Activated CD8-positive, alpha-beta memory T cell treated with anti-CD3 and anti-CD28 coated beads, Interleukin-2, amount 50 U/mL, for 4 hours (primary cell): ENCODE results near the gene SEC22C.

ENCODE experiments used
- DNase-seq: peaks from one replicate; pipeline ENCODE4 v3.0.0-alpha.2; 2020

SEC22C gene

DNA sequence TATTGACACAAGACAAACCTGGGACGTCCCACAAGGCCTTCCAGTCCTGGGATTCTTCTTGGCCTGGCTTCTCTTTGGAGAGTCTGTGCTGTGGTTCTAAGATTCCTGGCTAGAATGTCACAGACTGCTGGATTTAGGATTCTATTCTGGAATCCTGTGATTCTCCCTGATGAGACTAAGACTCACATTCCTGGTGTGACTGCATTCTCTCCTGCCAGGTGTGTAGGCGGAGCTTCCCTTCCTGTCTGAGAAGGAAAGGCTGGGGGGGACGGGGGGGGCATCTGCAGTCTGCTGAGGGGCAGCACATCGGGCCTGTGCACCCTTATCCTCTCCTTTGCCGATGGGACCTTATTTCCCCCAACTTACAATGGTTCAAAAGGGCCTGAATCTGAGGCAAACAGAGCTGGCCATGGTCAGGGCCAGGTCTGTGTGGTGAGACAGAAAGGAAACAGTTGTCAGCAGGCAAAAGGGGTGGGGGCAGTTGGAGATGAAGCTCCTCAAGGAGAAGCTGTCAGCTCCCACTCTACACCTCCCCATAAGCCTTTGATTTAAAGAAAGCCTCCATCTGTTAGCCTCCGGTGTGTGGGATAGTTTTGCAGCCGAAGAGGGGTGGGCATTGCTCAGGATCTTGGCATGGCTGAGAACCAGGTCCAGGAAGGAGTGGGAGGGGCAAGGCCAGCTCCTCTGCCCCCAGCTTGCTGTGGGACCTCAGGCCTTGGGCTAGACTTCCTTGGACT lies 48.4 kb downstream of the SEC22C start:
- DNase-seq = no peak

DNA sequence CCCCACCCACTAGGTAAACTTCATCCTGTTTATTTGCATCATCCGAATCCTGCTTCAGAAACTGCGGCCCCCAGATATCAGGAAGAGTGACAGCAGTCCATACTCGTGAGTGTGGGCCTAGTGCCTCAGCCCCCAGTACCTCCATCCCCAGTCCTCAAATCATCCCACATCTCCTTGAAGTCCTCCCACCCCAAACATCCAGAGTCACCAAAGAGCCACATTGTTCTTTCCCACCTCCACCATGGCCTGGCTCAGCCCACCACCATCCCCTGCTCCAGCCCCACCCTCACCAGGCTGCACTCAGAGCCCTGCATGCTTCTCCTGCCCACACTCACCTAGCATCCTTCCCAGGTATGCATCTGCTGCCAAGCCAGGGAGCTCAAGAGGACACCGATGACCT lies 49.5 kb downstream of the SEC22C start:
- DNase-seq = no peak

DNA sequence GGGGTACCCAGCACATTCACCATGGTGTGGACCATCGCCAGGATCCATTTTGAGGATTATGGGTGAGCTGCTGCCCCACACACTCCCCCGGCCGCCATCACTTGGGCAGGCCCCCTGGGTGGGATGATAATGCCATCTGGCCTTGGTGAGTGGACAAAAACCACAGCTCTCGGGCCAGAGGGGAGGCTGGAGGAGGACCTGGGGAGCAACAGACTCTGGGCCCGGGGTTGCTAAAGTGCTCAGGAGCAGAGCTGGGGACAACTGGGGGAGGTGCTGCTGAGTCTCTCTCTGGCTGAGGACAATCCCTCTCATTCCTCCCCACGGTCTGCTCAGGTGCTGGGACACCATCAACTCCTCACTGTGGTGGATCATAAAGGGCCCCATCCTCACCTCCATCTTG lies 50.3 kb downstream of the SEC22C start:
- DNase-seq = no peak

DNA sequence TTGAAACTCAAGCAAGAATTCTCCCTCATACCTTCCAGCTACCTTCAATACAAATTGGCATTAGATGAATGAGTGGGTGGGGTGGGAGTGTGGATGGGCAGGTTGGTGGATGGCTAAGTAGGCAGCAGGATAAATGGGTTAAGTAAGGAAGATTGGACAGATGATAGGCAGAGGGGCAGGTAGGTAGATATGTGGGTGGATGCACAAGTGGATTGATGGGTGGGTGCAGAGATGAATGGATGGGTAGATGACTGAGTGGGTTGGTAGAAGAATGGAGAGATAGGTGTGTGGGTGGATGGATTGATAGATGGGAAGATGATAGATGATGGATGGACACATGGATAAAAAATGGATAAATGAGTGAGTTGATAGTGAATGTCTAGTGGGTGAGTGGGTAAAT lies 51.7 kb downstream of the SEC22C start:
- no peak for DNase-seq

DNA sequence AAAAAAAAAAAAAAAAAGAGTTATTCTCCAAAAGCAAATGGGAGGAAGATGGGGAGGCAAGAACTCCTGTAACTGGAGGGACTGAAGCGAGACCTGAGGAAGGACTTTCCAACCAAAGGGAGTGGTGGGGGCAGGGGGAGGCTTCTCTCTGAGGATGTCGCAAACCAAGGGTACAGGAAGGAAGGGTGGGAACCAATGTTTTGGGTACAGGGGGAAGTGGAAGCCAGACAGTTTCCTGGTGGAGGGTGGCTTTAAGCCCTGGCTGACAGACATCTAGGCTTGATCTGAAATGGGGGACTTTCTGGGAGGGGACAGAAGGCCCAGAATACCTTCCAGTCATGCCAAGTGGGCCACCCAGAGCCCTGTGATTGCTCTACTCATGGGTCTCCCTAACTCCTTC lies 52.3 kb downstream of the SEC22C start:
- DNase-seq = no peak

DNA sequence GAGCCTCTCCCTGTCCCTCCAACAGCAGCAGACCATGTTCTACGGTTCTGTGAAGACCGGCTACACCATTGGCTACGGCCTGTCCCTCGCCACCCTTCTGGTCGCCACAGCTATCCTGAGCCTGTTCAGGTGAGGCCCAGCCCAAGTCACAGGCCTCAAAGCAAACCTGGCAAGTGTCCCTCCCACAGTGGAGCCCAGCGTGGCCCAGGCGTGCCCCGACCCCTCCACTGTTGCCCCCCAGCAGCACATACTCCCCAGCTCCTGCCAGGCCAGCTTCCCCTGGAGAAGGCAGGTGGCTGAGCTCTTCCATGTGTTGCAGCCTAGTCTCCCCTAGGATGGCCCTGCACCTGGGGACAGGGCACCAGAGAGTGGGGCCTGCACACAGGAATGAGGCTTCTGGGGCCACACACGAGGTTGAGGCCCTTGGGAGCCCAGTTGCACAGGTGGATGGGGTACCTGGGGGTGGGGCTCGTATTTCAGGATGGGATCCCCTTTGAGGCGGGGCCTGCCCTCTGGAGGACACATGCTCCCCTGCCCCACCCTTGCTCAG lies 54.3 kb downstream of the SEC22C start:
- DNase-seq = no peak

DNA sequence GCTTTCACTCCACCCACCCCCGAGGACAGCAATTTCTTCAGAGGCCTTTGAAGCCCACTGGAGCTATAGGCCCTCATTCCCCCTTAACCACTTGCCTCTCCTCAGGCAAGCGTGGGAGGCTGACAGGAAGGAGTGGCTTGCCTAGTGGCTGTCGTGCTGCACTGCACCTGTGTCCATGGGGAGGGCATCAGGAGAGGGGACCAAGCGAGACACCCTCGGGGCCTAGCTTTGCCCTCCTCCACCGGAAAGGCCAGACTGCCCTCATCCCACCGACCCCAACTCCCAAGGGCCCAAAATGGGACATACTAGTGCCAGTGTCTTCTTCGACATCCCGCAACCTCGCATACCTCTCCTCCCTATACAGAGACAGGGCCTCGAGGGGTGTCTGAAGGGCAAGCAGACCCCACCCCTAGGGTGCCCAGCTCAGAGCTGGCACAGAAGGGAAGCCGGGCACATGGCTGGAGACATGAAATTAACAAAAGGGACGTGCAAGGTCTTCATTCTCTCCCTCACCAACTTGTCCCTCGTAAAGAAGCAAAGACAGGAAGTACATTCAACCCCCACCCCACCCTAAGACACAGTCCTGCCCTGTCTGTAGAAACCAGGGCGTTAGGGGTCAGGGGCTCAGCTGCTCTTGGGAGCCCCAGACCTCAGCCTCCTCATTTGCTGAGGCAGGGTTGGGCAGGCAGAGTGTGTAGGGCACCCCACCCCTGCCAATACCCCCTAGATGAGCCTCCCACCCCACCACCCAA lies 55.0 kb downstream of the SEC22C start:
- DNase-seq = peak; percentile 49

DNA sequence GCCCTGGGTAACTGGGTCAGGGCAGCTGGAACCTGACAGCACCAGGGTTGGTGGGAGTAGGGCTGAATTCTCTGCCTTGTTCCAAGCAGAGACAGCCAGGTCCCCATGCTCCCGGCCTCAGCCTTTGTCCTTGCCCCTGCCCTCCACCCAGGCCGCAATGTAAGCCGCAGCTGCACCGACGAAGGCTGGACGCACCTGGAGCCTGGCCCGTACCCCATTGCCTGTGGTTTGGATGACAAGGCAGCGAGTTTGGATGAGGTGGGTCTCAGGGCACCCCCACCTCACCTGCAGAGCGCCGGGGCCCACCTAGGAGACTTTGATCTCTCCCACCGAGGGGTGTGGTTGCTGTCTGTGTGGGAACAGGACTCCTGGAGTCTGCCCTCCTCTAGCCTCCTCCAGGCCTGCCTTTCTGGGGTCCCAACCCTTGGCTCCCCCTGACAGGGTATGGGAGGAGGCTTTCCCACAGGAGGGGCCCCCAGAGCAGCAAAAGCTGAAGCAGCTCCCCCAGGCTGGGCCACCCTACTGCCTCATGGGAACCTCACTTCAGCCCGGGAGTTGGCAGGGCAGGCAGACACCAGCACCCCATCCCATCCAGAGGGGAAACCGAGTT lies 55.9 kb downstream of the SEC22C start:
- no peak for DNase-seq

DNA sequence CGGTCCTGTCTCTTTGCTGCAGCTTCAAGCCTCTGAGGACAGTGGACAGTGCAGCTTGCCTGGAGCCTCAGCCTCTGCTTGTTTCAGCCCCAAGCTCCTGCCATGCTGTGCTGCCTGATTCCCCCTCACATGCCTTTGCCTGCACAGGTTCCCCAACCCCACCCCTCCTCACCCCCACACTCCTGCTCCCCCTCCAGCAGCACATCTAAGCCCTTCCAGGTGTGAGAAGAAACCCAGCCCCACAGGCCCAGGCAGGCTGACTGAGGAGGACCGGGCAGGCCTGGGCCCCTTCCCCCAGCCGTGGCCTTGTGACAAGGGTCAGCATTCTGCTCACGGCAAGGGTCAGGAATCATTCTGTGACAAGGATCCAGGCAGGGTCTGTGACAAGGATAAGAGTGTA lies 56.6 kb downstream of the SEC22C start:
- no peak for DNase-seq

DNA sequence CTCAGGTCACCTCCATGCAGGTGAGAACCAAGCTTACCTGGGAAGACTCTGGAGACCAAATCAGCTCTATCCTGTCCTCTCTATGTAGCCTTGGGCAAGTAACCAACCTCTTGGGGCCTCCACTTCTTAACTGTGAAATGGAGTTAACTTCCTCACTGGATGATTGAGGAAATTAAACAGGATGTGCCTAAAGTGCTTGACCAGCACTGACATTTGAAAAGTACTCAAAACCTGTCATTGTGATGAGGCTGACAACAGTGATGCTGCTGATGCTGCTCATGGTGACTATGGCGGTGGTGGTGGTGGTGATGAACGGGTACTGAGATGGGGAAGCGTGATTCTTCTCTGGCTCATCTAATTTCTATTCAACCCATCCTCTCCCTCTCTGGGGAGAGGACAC lies 57.0 kb downstream of the SEC22C start:
- no peak for DNase-seq

DNA sequence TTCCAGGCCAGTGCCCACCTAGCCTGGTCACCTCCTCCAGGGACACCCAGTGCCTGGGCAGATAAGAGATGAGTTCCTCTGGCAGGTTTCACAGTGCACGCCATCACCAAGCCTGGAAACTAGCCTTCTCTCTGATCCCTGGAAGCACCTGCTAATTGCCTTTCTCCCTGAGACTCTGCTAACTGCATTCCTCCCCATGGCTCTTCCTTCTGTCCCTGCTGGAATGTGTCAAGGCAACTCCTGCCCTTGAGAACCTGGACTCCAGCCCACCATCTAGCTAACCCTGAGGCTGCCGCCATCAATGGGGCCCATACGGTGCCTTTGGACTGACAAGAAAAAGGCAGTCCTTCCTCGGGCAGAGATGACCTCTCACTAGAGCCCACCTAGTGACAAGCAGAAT lies 60.9 kb downstream of the SEC22C start:
- DNase-seq = no peak

DNA sequence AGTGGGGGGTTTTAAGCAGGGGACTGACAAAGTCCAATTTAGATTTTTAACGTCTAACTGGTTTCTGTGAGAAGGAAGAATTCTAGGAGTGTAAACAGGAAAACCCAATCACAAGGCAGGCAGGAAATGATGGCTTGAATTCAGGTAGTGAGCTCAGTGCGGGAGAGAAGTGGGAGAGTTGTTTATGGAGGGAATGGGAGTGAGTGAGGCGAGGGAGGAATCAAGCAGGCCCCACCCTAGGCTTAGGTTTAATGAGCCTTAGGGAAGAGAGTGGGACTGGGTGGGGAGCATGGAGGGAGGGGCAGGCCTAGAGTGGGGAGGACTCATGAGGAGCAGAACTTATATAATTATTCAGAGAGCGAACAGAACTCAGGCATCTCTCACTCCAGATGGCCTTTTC lies 61.4 kb downstream of the SEC22C start:
- no peak for DNase-seq

DNA sequence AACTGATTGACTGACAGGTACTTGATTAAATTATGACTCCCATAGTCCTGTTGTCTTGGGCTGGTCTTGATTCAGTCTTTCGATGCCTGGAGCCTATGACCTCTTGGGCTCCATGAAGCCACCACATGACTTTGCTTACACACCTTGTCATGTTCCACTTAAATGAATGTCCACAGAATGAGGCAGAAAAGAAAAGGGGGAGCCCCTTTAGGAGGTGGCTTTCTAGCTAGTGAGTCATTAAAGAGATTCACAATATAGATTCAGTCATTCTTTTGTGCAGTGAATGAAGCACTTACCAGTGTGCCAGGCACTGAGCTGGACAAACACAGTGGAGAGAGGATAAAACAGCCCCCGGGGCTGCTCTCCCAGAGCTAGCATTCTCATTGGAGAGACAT lies 62.2 kb downstream of the SEC22C start:
- no peak for DNase-seq

DNA sequence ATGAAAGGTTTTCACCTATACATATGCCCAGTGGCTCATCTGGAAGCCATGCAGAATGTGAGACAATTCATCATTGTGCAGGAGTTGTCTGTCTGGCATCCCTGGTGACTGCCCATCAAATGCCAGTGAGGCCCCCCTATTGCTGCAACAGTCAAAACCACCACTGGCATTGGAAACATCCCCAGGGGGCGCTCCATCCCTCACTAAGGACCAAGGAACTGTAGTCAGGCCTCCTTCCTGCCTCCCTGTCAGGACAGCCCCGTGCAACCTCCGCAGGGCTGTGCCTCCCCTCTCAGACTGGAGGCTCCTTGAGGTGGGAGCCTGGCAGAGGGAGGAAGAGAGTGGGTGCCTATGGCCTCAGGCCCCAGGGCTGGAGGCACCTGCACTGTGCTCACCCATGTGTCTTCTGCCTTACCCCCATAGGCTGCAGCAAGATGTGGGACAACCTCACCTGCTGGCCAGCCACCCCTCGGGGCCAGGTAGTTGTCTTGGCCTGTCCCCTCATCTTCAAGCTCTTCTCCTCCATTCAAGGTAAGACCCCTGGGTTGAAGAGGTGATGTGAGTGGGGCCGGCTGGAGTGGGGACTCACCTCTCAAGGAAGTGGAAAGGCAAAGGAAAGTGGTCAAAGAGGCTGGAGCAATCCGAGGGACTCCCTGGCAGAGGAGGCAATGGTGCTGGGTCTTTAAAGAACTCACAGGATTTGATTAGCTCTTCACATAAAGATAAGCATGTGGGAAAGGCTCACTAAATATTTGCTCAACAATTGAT lies 62.8 kb downstream of the SEC22C start:
- DNase-seq = no peak

DNA sequence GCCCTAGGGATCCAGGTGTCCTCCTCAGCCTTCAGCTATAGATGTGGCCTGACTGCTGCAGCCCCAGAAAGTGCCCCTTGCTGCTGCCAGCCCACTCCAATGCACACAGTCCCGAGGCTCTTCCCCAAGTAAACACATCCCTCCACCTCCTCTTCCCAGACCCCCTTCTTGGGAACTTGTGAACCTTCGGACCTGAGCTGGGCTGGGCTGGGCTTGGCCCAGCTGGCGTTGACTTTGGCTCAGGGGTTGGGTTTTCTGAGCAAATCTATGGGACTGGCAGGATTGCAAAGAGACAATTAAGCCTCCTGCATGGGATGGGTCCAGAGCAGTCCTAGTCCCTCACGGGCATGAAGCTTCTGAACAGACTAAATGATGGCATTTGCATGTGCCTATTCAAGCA lies 64.7 kb downstream of the SEC22C start:
- DNase-seq = no peak

DNA sequence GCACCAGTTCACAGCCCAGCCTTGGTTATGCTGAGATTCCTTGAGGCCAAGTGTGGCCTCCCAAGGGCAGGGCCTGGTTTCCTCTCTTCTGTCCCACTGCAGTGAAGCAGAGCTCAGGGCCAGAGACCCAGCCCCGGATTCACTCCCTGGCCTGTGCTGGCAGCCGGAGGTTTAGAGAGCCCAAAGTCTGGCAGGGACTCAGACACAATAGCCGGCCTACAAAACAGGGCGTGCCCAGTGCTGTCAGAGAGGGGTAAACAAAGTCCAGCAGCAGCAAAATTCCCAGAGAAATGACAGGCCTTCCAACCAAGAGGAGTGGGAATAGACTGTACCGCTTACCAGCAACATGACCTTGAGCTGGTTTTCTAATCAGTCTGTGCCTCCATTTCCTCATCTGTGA lies 65.3 kb downstream of the SEC22C start:
- no peak for DNase-seq

DNA sequence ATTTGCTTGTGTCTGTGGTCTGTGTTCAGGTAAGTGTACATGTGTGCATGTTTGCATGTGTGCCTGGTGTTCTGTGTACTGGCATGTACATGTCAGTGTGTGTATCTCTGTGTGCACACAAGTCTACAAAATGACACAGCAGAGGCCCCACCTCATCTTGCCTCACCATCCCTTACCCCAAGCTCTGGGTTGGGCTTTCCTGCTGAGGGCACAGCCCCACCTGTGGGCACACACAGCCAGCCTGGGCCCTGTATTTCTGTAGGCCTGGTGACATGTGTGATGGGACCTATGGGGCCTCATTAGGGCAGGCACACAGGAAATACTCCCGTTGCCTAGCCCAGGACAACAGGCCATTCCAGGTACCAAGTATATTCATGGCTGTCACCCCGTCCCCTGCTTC lies 65.8 kb downstream of the SEC22C start:
- DNase-seq = no peak

DNA sequence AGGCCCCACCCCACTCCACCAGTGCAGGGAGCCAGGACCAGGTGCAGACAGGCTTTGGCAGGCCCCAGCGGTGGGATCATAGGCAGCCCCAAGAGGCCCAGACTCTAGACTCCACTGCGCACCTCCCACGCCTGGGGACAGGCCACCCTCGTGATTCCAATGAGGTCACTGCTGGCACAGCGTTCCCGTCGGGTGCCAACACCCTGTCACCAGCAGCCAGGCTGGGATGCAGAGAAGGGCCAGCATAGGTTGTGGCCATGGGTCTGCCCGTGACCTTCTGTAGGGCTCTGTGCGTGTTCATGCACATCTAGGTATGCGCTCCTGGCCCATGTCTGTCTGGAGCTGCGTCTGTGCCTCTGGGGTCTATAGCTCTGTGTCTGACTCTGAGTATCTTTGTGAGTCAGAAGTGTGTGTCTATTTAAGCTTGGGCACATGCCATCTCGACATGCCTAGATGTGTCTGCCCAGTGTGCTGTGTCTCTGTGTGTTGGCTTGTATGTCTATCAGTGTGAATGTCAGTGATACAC lies 66.3 kb downstream of the SEC22C start:
- DNase-seq = no peak

DNA sequence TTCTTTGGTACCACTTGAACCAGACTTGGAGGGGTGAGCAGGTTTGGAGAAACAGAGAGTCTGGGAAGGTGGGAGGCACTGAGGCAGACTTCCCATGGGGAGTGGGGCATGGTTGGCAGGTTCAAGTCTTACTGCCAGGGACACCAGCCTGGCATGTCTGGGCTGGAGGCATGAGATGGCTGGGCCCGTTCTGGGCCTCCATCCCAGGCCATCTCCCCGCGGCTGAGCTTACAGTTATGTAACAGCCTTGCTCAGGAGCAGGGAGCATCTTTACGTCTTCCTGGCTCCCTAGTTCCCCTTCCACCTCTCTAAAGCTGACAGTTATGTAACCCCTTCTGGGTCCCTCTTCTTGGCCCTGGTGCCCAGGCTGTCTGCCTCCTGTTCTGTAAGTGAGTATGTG lies 66.9 kb downstream of the SEC22C start:
- no peak for DNase-seq

DNA sequence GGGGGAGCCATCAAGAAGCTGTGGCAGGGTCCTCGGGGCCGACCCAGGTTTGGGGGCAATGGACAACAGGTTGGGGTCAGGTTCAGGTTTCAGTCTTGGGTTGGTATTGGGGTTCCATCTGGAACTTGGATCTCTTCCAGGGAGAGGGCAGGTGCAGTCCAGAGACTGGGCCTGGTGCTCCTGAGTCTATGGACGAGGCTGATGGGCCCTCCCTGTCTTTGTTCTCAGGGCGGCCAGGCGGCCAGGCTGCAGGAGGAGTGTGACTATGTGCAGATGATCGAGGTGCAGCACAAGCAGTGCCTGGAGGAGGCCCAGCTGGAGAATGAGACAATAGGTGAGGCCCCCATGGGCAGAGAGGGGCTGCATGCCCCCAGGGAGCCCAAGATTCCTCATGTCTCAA lies 68.2 kb downstream of the SEC22C start:
- no peak for DNase-seq

DNA sequence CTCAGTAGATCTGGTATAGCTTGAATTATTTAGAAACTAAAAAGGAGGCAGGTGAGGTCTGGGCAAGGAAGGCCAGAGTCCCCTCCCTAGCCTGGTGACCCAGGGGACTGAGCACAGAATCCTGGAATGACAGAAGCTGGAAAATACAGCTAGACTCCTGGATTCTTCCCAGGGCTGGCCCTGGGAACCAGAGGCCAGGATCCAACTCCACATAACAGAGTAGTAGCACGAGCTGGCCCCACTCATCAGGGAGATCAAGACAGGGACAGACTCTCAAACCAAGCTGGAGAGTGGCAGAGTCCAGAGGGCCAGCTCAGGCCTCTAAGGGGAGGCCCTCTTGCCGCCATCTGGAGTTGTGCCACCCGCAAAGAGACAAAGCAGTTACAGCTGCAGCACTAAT lies 68.6 kb downstream of the SEC22C start:
- no peak for DNase-seq

DNA sequence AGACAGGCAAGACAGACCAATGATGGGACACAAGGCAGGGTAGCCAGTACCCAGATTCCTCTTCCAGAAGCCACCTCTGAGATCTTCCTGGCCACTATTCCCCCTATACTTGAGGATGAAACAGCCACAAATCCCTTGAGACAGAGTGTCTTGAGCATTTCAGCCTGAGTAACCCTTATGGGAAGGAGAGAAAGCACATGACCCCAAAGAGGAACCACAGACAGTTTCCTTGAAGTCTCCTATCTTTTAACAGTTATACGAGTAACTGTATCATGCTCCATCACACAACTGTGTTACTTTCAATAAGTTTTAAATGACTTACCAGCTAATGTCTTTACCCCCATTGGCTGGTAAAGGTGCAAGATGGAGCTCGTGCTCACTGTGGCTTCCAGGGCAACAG lies 70.0 kb downstream of the SEC22C start:
- DNase-seq = no peak

DNA sequence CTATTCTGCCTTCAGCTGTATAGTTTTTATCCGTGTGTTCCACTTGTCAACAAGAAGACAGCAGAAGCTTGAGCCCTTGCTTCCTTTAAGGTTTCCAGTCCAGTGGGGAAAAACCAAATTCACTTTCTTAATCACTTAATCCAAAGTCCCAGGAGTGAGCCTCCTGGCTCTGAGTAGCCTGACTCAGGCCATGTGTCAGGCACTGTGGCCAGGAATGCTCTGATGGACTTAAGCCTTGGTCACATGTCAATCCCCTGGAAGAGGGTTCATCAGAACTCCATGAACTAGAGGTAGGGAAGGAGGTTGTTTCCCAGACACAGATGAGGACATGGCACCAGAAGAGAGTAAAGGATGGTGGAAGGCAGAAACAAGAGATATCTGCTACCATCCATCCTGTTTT lies 70.6 kb downstream of the SEC22C start:
- no peak for DNase-seq
